ENCODE results near the gene DAB2.

- TF ChIP-seq POLR2AphosphoS5 (IDR thresholded peaks at IDR 0.05; ENCODE audit: low read depth, low read length) (no peak), POLR2A (IDR thresholded peaks at IDR 0.05; ENCODE audit: low read depth, low read length) (no peak), TAF1 (IDR thresholded peaks at IDR 0.05; ENCODE audit: low read depth, low read length) (no peak)
Observed at GRCh38 chr5:39369123-39369815, 55.5 kb downstream of the DAB2 start.

Measured in GM12891 (cell line).